ENCODE results near the gene MUC12. TPM values are rescaled to one million over a fixed set of nuclear protein-coding genes. Genes with fewer than 3 reads are reported as not detected.
"Not testable (repeated sequence)": the region's sequence is repeated elsewhere in the genome, so short reads cannot be mapped to it uniquely, and the experiment has no call there.

Gene MUC12
- total and polyA plus RNA-seq, 2 of the 13 experiments (the other 11 are each of a cell fraction or from before 2014, with no cell fraction given): not detected

DNA sequence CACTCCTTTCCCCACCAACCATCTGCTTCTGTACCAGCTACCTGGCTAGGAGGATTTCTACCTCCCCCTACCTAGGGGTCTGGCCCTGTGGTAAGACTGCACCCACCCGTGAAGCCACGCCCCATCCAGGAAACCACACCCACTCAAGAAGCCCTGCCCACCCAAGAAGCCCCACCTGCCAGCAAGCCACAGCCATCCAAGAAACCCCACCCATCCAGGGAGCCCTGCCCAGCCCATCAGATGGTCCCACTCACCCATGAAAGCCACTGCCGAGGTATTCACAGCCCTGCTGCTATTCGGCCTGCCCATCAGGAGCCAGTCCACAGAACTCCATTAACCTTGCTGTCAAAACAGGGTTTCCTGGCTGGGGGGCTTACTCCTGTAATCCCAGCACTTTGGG is 35.6 kb upstream of the MUC12 start (continued):
- TF ChIP-seq, protein P1, sequence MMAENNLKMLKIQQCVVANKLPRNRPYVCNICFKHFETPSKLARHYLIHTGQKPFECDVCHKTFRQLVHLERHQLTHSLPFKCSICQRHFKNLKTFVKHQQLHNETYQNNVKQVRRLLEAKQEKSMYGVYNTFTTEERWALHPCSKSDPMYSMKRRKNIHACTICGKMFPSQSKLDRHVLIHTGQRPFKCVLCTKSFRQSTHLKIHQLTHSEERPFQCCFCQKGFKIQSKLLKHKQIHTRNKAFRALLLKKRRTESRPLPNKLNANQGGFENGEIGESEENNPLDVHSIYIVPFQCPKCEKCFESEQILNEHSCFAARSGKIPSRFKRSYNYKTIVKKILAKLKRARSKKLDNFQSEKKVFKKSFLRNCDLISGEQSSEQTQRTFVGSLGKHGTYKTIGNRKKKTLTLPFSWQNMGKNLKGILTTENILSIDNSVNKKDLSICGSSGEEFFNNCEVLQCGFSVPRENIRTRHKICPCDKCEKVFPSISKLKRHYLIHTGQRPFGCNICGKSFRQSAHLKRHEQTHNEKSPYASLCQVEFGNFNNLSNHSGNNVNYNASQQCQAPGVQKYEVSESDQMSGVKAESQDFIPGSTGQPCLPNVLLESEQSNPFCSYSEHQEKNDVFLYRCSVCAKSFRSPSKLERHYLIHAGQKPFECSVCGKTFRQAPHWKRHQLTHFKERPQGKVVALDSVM (CRISPR knock-in tag; IDR thresholded peaks at IDR 0.05): no peak

DNA sequence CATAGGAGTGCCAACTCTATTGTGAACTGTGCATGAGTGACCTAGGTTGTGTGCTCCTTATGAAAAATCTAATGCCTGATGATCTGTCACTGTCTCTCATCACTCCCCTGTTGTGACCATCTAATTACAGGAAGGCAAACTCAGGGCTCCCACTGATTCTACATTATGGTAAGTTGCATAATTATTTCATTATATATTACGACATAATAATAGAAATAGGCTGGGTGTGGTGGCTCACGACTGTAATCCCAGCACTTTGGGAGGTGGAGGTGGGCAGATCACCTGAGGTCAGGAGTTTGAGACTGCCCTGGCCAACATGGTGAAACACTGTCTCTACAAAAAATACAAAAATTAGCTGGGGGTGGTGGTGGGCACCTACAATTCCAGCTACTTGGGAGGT is 34.0 kb upstream of the MUC12 start:
- in situ Hi-C loops (cut with HindIII; ENCODE audit: extremely low pct_ligation_motif_present, low pct_unique_long_range_greater_than_20kb); H3K9ac ChIP-seq (ENCODE audit: insufficient read depth, low read depth, low read length); H3K4me1 ChIP-seq (ENCODE audit: insufficient read depth, low read length); H3K27me3 ChIP-seq (ENCODE audit: control insufficient read depth in 1 of 2, insufficient read depth in 2 of 2, low read length in 2 of 2); H3K36me3 ChIP-seq (replicated peaks in 1 of 2; ENCODE audit: control insufficient read depth in 1 of 2, insufficient read depth in 2 of 2, low read length in 2 of 2); H3K4me3 ChIP-seq (replicated peaks in 1 of 3; ENCODE audit: insufficient read depth in 1 of 3, low read depth in 2 of 3, low read length in 3 of 3); CTCF ChIA-PET (ENCODE audit: low intra/inter-chr PET ratio, low total read pairs); H3K9me3 ChIP-seq (ENCODE audit: low read length); BruUV-seq (replicated peaks); DNase-seq (ENCODE audit: low spot score); H3K79me2 ChIP-seq (ENCODE audit: insufficient read depth, low read length); POLR2A ChIA-PET; H4K20me1 ChIP-seq (ENCODE audit: insufficient read depth, low read length); intact Hi-C loops (cut with micrococcal nuclease; ENCODE audit: unreplicated experiment); H3K27ac ChIP-seq (ENCODE audit: extremely low read length, insufficient read depth, low read length); H2AFZ ChIP-seq (ENCODE audit: low read length); H3K4me2 ChIP-seq (ENCODE audit: low read depth, low read length); ATAC-seq; FAIRE-seq: not testable (repeated sequence)
- 16% methylated on average over 2 of the region's 2 CpGs for WGBS (ENCODE audit: low lambda C conversion rate)

DNA sequence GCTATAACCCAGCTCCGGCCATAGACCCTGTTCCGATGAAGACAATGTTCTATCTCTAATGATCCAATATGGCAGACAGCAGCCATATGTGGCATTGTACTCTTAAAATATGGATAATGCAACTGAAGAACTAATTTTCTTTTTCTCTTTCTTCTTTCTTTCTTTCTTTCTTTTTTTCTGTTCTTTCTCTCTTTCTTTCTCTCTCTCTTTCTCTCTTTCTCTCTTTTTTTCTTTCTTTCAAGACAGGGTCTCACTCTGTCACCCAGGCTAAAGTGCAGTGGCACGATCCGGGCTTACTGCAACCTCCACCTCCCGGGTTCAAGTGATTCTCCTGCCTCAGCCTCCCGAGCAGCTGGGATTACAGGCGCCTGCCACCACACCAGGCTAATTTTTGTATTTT is 33.2 kb upstream of the MUC12 start:
- FAIRE-seq; H3K36me3 ChIP-seq (replicated peaks in 1 of 2; ENCODE audit: control insufficient read depth in 1 of 2, insufficient read depth in 2 of 2, low read length in 2 of 2); H4K20me1 ChIP-seq (ENCODE audit: insufficient read depth, low read length); CTCF ChIA-PET (ENCODE audit: low intra/inter-chr PET ratio, low total read pairs); H3K27ac ChIP-seq (ENCODE audit: extremely low read length, insufficient read depth, low read length); DNase-seq (ENCODE audit: low spot score); H3K4me2 ChIP-seq (ENCODE audit: low read depth, low read length); H3K9me3 ChIP-seq (ENCODE audit: low read length); POLR2A ChIA-PET; H3K9ac ChIP-seq (ENCODE audit: insufficient read depth, low read depth, low read length); H3K27me3 ChIP-seq (ENCODE audit: control insufficient read depth in 1 of 2, insufficient read depth in 2 of 2, low read length in 2 of 2); H3K79me2 ChIP-seq (ENCODE audit: insufficient read depth, low read length); H2AFZ ChIP-seq (ENCODE audit: low read length); H3K4me1 ChIP-seq (ENCODE audit: insufficient read depth, low read length); intact Hi-C loops (cut with micrococcal nuclease; ENCODE audit: unreplicated experiment); ATAC-seq; H3K4me3 ChIP-seq (replicated peaks in 1 of 3; ENCODE audit: insufficient read depth in 1 of 3, low read depth in 2 of 3, low read length in 3 of 3); BruUV-seq (replicated peaks); in situ Hi-C loops (cut with HindIII; ENCODE audit: extremely low pct_ligation_motif_present, low pct_unique_long_range_greater_than_20kb): not testable (repeated sequence)
- WGBS (ENCODE audit: low lambda C conversion rate): 52% methylated on average over 7 of the region's 7 CpGs

Data from HepG2 (cell line).